Left ventricle myocardium inferior (tissue), 1 donor: ENCODE measurements around the gene KNCN. TPM values are rescaled to one million over a fixed set of nuclear protein-coding genes. Genes with fewer than 3 reads are reported as not detected.

Source experiments
- DNase-seq: peaks from one replicate; pipeline ENCODE4 v3.0.0-alpha.2; 2020
- H3K27ac ChIP-seq: fragments of 200-600 bp; replicated peaks from 2 replicates; pipeline ENCODE4 v1.8.0; 2021
- H3K27me3 ChIP-seq: fragments of 200-600 bp; 2 replicates; pipeline ENCODE4 v1.8.0; 2021; ENCODE audit warnings: low read depth
- H3K36me3 ChIP-seq: fragments of 200-600 bp; 2 replicates; pipeline ENCODE4 v1.8.0; 2021
- H3K4me1 ChIP-seq: fragments of 200-600 bp; 2 replicates; pipeline ENCODE4 v1.8.0; 2021
- H3K4me3 ChIP-seq: fragments of 200-600 bp; 2 replicates; pipeline ENCODE4 v1.8.0; 2021; ENCODE audit warnings: mild to moderate bottlenecking, moderate library complexity
- H3K9me3 ChIP-seq: fragments of 200-600 bp; replicated peaks from 2 replicates; pipeline ENCODE4 v1.8.0; 2021
- intact Hi-C: fragments of 100-400 bp; cut with micrococcal nuclease; formaldehyde crosslinking; loops from one replicate; pipeline ENCODE4 v1.11.0; 2022
- total RNA-seq: library from RNA; stranded (reverse); fragmentation: NEBNext Ultra II Directional; extraction: Animal tissue kit (Norgen Biotek cat#: 25700); gene quantifications from one replicate; pipeline ENCODE4 v1.2.1, GENCODE V29; 2021
- TF ChIP-seq, protein P1 (sequence below): fragments of 200-600 bp; IDR thresholded peaks from 2 replicates; pipeline ENCODE4 v1.8.0; 2021; ENCODE audit warnings: antibody characterized with exemption, mild to moderate bottlenecking, borderline replicate concordance
- donor health status: DM: no; HTN: yes; CAD: no; lungs with severe emphysema.

The KNCN gene
- total RNA-seq, 1 donor from 2014 or later = not detected

DNA sequence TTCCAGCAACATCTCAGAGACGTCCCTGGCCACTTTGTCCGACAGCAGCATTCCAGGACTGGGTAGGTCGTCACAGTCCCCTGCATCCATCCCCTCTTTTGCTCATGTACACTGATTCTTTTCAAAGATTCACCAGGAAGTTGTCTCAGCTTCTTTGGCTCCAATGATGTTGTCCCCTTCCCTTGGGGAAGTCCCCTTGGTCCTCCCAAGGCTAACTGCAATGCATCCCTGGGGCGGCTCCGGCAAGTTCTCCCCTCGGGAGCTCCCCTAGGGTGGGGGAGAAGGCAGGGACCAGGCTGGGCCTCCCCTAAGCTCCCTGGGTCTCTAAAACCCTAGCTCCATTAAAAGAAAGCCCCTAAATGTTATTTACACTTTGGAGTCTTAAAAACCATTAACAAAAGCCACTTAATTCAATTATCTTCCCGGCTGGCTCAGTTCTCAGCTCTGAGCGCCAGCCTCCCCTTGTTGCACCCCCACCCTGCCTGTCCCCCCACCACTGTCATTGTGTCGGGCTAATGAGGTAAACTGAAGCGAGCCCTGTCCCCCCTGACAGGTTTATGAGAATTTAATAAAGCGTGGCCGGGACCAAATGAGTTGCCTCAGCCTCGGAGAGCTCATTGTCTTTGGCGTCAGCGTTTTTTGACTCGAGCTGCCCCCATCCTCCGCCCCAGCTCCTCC is 25.3 kb downstream of the KNCN start:
- Histone ChIP-seq H3K27me3 (peaks cover 81% of the 10 kb centered on the region), H3K36me3 (no peaks in the 10 kb centered on the region), H3K27ac (no peak overlapping the region), H3K9me3 (no peaks in the 10 kb centered on the region), H3K4me3 (no peak overlapping the region), H3K4me1 (peaks cover 8% of the 10 kb centered on the region)
- intact Hi-C loops = loop anchor here (5.0 kb wide), 1 partner anchor 74 kb away; no protein-coding TSS in a partner anchor
- TF ChIP-seq, protein P1, sequence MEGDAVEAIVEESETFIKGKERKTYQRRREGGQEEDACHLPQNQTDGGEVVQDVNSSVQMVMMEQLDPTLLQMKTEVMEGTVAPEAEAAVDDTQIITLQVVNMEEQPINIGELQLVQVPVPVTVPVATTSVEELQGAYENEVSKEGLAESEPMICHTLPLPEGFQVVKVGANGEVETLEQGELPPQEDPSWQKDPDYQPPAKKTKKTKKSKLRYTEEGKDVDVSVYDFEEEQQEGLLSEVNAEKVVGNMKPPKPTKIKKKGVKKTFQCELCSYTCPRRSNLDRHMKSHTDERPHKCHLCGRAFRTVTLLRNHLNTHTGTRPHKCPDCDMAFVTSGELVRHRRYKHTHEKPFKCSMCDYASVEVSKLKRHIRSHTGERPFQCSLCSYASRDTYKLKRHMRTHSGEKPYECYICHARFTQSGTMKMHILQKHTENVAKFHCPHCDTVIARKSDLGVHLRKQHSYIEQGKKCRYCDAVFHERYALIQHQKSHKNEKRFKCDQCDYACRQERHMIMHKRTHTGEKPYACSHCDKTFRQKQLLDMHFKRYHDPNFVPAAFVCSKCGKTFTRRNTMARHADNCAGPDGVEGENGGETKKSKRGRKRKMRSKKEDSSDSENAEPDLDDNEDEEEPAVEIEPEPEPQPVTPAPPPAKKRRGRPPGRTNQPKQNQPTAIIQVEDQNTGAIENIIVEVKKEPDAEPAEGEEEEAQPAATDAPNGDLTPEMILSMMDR = no peak
- no peak for DNase-seq

- Histone ChIP-seq H3K9me3 (no peaks in the 10 kb centered on the region), H3K27me3 (peaks cover 81% of the 10 kb centered on the region), H3K27ac (no peak overlapping the region)
These were observed 26.0 kb downstream of the KNCN start for GRCh38 chr1:46525253-46525983.

GRCh38 chr1:46524843-46525242 is 26.6 kb downstream of the KNCN start:
- no peaks in the 10 kb centered on the region for H3K9me3 ChIP-seq
- intact Hi-C loops = loop anchor here (5.0 kb wide), 1 partner anchor 73 kb away; no protein-coding TSS in a partner anchor
- no peaks in the 10 kb centered on the region for H3K36me3 ChIP-seq
- no peak overlapping the region for H3K27ac ChIP-seq
- peaks cover 8% of the 10 kb centered on the region for H3K4me1 ChIP-seq
- TF ChIP-seq, protein P1 = no peak
- H3K4me3 ChIP-seq = no peak overlapping the region
- no peak for DNase-seq
- peaks cover 81% of the 10 kb centered on the region for H3K27me3 ChIP-seq

More at GRCh38 chr1:46525253-46525983, 26.0 kb downstream of the KNCN start:
- H3K4me1 ChIP-seq = peaks cover 8% of the 10 kb centered on the region
- TF ChIP-seq, protein P1 = no peak
- intact Hi-C loops = loop anchor here (5.0 kb wide), 1 partner anchor 73 kb away; no protein-coding TSS in a partner anchor
- H3K36me3 ChIP-seq = no peaks in the 10 kb centered on the region
- H3K4me3 ChIP-seq = no peak overlapping the region
- no peak for DNase-seq

DNA sequence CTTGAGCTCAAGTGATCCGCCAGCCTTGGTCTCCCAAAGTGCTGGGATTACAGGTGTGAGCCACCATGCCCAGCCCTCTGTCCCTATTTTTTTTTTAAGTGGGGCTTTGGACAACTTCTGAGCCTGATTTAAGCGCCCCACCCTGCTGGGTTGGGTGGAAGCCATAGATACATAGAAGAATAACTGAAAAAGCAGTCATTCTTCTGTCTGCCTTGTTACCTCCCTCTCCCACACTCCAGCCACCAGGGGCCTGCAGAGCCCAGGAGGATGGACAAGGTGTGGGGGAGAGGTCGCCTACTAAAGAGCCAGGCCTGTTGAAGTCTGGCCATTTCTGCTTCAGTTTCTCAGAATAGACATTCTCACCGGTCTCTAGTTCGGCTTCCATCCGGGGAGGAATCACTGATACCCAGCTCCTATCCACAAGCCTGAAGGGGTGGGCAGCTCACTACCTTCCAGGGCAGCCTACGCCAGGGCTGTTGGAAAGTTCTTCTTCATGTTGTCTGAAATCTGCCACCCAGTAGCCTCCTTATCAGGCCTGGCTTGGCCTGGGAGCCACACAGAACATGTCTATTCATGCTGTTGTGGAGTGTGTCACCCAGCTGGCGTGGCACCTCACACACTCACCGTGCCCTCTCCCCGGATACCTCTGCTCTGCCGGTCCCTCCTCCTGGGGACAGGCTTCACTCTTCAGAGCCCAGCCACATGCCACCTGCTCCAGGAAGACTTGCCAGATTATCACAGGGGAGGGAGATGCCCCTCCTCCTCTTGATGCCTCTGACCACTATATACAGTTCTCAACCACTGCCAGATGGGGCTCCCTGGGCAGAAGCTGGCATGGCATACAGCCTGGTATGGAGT is 27.7 kb downstream of the KNCN start:
- H3K9me3 ChIP-seq = no peaks in the 10 kb centered on the region
- no peaks in the 10 kb centered on the region for H3K36me3 ChIP-seq
- intact Hi-C loops = no loop called here
- peaks cover 81% of the 10 kb centered on the region for H3K27me3 ChIP-seq
- H3K4me1 ChIP-seq = peaks cover 8% of the 10 kb centered on the region
- no peak overlapping the region for H3K4me3 ChIP-seq
- H3K27ac ChIP-seq = no peak overlapping the region
- no peak for DNase-seq
- TF ChIP-seq, protein P1 = no peak

DNA sequence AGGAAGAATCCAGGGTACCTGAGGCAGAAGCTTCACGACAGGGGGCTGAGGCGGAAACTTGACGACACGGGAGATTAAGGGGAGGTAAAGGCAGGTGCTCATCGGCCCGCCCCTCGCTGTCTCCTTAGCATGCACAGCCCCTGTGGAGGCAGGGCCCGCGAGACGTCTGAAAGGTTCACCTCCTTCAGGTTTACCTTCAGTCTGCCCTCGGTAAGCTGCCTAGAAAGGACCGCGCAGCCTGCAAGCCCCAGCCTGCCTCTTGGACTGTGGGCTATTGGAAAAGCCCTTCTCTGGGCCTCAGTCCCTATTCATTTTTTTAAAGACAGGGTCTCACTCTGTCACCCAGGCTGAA is 28.5 kb downstream of the KNCN start:
- DNase-seq = no peak
- H3K36me3 ChIP-seq = no peaks in the 10 kb centered on the region
- no peak overlapping the region for H3K27ac ChIP-seq
- H3K9me3 ChIP-seq = no peaks in the 10 kb centered on the region
- intact Hi-C loops = no loop called here
- H3K4me1 ChIP-seq = peaks cover 8% of the 10 kb centered on the region
- TF ChIP-seq, protein P1 = no peak
- peaks cover 82% of the 10 kb centered on the region for H3K27me3 ChIP-seq
- no peak overlapping the region for H3K4me3 ChIP-seq
